HEK293T (cell line): ENCODE results near the gene CORO2B.

Experiments used
- CTCF ChIA-PET: fragments of 350-600 bp; formaldehyde crosslinking; extraction: SDS; loops from one replicate; lab custom pipeline; 2021; ENCODE audit warnings: antibody characterized with exemption, inconsistent platforms; lab: Yijun Ruan, JAX
- POLR2A ChIA-PET: fragments of 350-600 bp; formaldehyde crosslinking; extraction: SDS; loops from one replicate; lab custom pipeline; 2020; ENCODE audit warnings: antibody characterized with exemption, inconsistent platforms; lab: Yijun Ruan, JAX
- DNase-seq: peaks from one replicate; pipeline ENCODE4 v3.0.0; 2012; ENCODE audit warnings: mixed read lengths; ENCODE audit errors: extremely low spot score
- ARNT ChIP-seq: fragments of 450-650 bp; IDR thresholded peaks from 2 replicates; pipeline ENCODE4 v1.6.1; 2017; ENCODE audit warnings: mild to moderate bottlenecking
- BHLHE40 ChIP-seq: fragments of 450-650 bp; IDR thresholded peaks from 2 replicates; pipeline ENCODE4 v1.6.1; 2016; ENCODE audit warnings: mild to moderate bottlenecking, moderate library complexity, borderline replicate concordance
- CTBP1 ChIP-seq: fragments of 450-650 bp; IDR thresholded peaks from 2 replicates; pipeline ENCODE4 v1.6.1; 2016; ENCODE audit warnings: borderline replicate concordance
- ELF4 ChIP-seq: fragments of 450-650 bp; IDR thresholded peaks from 2 replicates; pipeline ENCODE4 v1.6.1; 2017; ENCODE audit warnings: antibody characterized with exemption
- FOXA1 ChIP-seq: fragments of 450-650 bp; IDR thresholded peaks from 2 replicates; pipeline ENCODE4 v1.6.1; 2016; ENCODE audit warnings: mild to moderate bottlenecking
- FOXK2 ChIP-seq: fragments of 450-650 bp; IDR thresholded peaks from 2 replicates; pipeline ENCODE4 v1.6.1; 2016; ENCODE audit warnings: mild to moderate bottlenecking
- FOXM1 ChIP-seq: fragments of 450-650 bp; IDR thresholded peaks from 2 replicates; pipeline ENCODE4 v1.6.1; 2017; ENCODE audit warnings: mild to moderate bottlenecking, borderline replicate concordance
- HDGF ChIP-seq: fragments of 450-650 bp; IDR thresholded peaks from 2 replicates; pipeline ENCODE4 v1.6.1; 2017; ENCODE audit warnings: antibody characterized with exemption, borderline replicate concordance
- L3MBTL2 ChIP-seq: fragments of 450-650 bp; conservative IDR thresholded peaks from 2 replicates; pipeline ENCODE4 v1.6.1; 2016; ENCODE audit warnings: mild to moderate bottlenecking
- LEF1 ChIP-seq: fragments of 450-650 bp; IDR thresholded peaks from 2 replicates; pipeline ENCODE4 v1.6.1; 2017; ENCODE audit warnings: mild to moderate bottlenecking, borderline replicate concordance
- NFRKB ChIP-seq: fragments of 450-650 bp; IDR thresholded peaks from 2 replicates; pipeline ENCODE4 v1.6.1; 2016; ENCODE audit warnings: mild to moderate bottlenecking, moderate library complexity
- PKNOX1 ChIP-seq: fragments of 450-650 bp; IDR thresholded peaks from 2 replicates; pipeline ENCODE4 v1.6.1; 2016
- SP1 ChIP-seq: fragments of 450-650 bp; IDR thresholded peaks from 2 replicates; pipeline ENCODE4 v1.6.1; 2017
- SUZ12 ChIP-seq: fragments of 450-650 bp; IDR thresholded peaks from 2 replicates; pipeline ENCODE4 v1.6.1; 2016; ENCODE audit warnings: mild to moderate bottlenecking
- TARDBP ChIP-seq: fragments of 450-650 bp; IDR thresholded peaks from 2 replicates; pipeline ENCODE4 v1.6.1; 2016
- ZNF384 ChIP-seq: fragments of 450-650 bp; IDR thresholded peaks from 2 replicates; pipeline ENCODE4 v1.6.1; 2016

CORO2B gene

GRCh38 chr15:68580026-68580882 is 1.5 kb downstream of the CORO2B start:
- no peak for TF ChIP-seq SUZ12
- no peak for TF ChIP-seq FOXK2
- no peak for TF ChIP-seq LEF1
- TF ChIP-seq HDGF: no peak
- no peak for TF ChIP-seq L3MBTL2
- TF ChIP-seq PKNOX1: no peak
- no peak for TF ChIP-seq ZNF384
- TF ChIP-seq FOXM1: no peak
- no peak for TF ChIP-seq ELF4
- TF ChIP-seq NFRKB: no peak
- TF ChIP-seq FOXA1: no peak
- no peak for TF ChIP-seq ARNT
- TF ChIP-seq TARDBP: no peak
- TF ChIP-seq BHLHE40: no peak
- no peak for TF ChIP-seq CTBP1
- TF ChIP-seq SP1: no peak
- ChIA-PET POLR2A (no interaction called here), CTCF (interaction anchor here (1.0 to 1.5 kb wide), 2 partner anchors 12 to 70 kb away, joined by 3 to 4 read pairs; no protein-coding TSS in a partner anchor)
- DNase-seq: no peak

- no peak for DNase-seq
- POLR2A ChIA-PET: no interaction called here
- CTCF ChIA-PET: interaction anchor here (1.0 to 1.5 kb wide), 3 partner anchors 20 to 70 kb away, joined by 3 to 4 read pairs (median 3); no protein-coding TSS in a partner anchor
- no peak for TF ChIP-seq ARNT
- no peak for TF ChIP-seq TARDBP
- TF ChIP-seq CTBP1: no peak
- TF ChIP-seq HDGF: no peak
- TF ChIP-seq ZNF384: no peak
- no peak for TF ChIP-seq PKNOX1
- no peak for TF ChIP-seq L3MBTL2
- TF ChIP-seq NFRKB: no peak
- TF ChIP-seq FOXK2: no peak
- TF ChIP-seq FOXM1: no peak
- TF ChIP-seq FOXA1: no peak
- no peak for TF ChIP-seq SP1
- no peak for TF ChIP-seq ELF4
- no peak for TF ChIP-seq BHLHE40
Observed at GRCh38 chr15:68580883-68581155, 2.0 kb downstream of the CORO2B start.

GRCh38 chr15:68581725-68582124 is 2.9 kb downstream of the CORO2B start:
- TF ChIP-seq BHLHE40 (no peak), ARNT (no peak), HDGF (no peak), SUZ12 (no peak), ELF4 (no peak), PKNOX1 (no peak), SP1 (no peak), LEF1 (no peak), NFRKB (no peak), FOXM1 (no peak), CTBP1 (no peak), ZNF384 (no peak), FOXK2 (no peak), FOXA1 (no peak), TARDBP (no peak), L3MBTL2 (no peak)
- no peak for DNase-seq
- CTCF ChIA-PET: interaction anchor here (1.0 to 1.2 kb wide), 2 partner anchors 21 to 22 kb away, joined by 3 to 4 read pairs; no protein-coding TSS in a partner anchor
- POLR2A ChIA-PET: no interaction called here

GRCh38 chr15:68582236-68582635 is 3.4 kb downstream of the CORO2B start:
- DNase-seq: no peak
- ChIA-PET CTCF (no interaction called here), POLR2A (no interaction called here)
- TF ChIP-seq HDGF (no peak), LEF1 (no peak), ARNT (no peak), FOXM1 (no peak), FOXK2 (no peak), CTBP1 (no peak)

DNA sequence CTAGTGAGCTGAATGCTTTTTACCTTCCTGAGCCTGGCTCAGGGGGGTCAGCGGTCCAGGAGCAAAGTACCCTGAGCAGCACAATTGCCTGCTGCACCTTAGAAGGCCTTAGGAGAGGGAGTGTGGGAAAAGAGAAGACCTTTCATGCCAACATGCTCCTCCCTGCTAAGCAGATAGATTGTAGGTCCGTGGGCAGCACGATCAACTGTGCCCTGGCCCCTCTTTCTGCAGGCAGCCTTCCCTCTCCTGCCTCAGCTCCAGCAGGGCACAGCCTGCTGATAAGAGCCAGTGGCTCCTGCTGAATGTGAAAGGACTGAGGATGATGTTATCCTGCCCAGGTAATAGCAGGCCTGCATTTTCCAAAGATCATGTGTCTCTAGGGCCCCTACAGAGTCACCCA is 4.1 kb downstream of the CORO2B start:
- DNase-seq: no peak
- POLR2A ChIA-PET: no interaction called here
- no peak for TF ChIP-seq ELF4
- TF ChIP-seq ARNT: no peak
- TF ChIP-seq HDGF: no peak
- TF ChIP-seq LEF1: no peak
- no peak for TF ChIP-seq TARDBP
- CTCF ChIA-PET: no interaction called here

GRCh38 chr15:68583321-68583720 is 4.5 kb downstream of the CORO2B start:
- POLR2A ChIA-PET: no interaction called here
- CTCF ChIA-PET: no interaction called here
- DNase-seq: no peak
- TF ChIP-seq HDGF (no peak), NFRKB (no peak), FOXM1 (no peak), ZNF384 (no peak), SP1 (no peak), SUZ12 (no peak), TARDBP (no peak), FOXK2 (no peak), FOXA1 (no peak), BHLHE40 (no peak), ELF4 (no peak), L3MBTL2 (no peak), CTBP1 (no peak)
